Heart right ventricle (tissue), 16 donors: Measurements from ENCODE around the gene MTHFD2L. TPM values are rescaled to one million over a fixed set of nuclear protein-coding genes. Genes with fewer than 3 reads are reported as not detected.
"Not testable (repeated sequence)": the region's sequence is repeated elsewhere in the genome, so short reads cannot be mapped to it uniquely, and the experiment has no call there.

ENCODE experiments used
- ATAC-seq, 8 donors: fragments of 200-7000 bp; cut with Tn5 transposase; one replicate each; pipeline ENCODE4 v1.9.1; 2020; ENCODE audit warnings: mild to moderate bottlenecking in 8 of 8, moderate library complexity in 8 of 8, moderate number of reproducible peaks in 1 of 8
- DNase-seq, 2 donors: peaks; one replicate each; pipeline ENCODE4 v3.0.0-alpha.2; 2020
- H3K27ac ChIP-seq, 10 donors: fragments of 200-600 bp; sonication (generic) in 2 of 10; one replicate each; pipeline versions ENCODE4 v1.5.0 to v1.8.0; 2020 to 2022; ENCODE audit warnings: mild to moderate bottlenecking in 3 of 10
- H3K27me3 ChIP-seq, 7 donors: fragments of 200-600 bp; one replicate each; pipeline ENCODE4 v1.8.0; 2021 to 2022; ENCODE audit warnings: mild to moderate bottlenecking in 2 of 7
- H3K36me3 ChIP-seq, 9 donors: fragments of 200-600 bp; sonication (generic) in 1 of 9; one replicate each; pipeline versions ENCODE4 v1.5.0 to v1.8.0; 2020 to 2022; ENCODE audit warnings: mild to moderate bottlenecking in 2 of 9
- H3K4me1 ChIP-seq, 9 donors: fragments of 200-600 bp; sonication (generic) in 1 of 9; one replicate each; pipeline versions ENCODE4 v1.5.0 to v1.8.0; 2020 to 2022; ENCODE audit warnings: mild to moderate bottlenecking in 4 of 9
- H3K4me3 ChIP-seq, 10 donors: fragments of 200-600 bp; sonication (generic) in 2 of 10; one replicate each; pipeline versions ENCODE4 v1.5.0 to v1.8.0; 2020 to 2022; ENCODE audit warnings: mild to moderate bottlenecking in 7 of 10, moderate library complexity in 2 of 10
- H3K9me3 ChIP-seq, 11 donors: fragments of 200-600 bp in 10 of 11; sonication (generic) in 2 of 11; one replicate each; pipeline versions ENCODE4 v1.5.0 to v1.8.0; 2013 to 2022; ENCODE audit warnings: mild to moderate bottlenecking in 2 of 11, control low read depth in 1 of 11, moderate library complexity in 1 of 11
- WGBS, 2 donors: extraction: QIAGEN DNeasy Blood & Tissue Kit; methylation state at CpG; one replicate each; pipeline ENCODE4 v1.1.7; 2013; ENCODE audit warnings: inconsistent platforms in 1 of 2; 5-methylcytosine and 5-hydroxymethylcytosine counted together
- intact Hi-C, 10 donors: fragments of 100-400 bp; cut with DNase I; formaldehyde crosslinking; loops; one replicate each; pipeline versions ENCODE4 v1.11.1 to v1.14.2; 2022
- polyA plus RNA-seq, 2 donors: library from polyadenylated mRNA; stranded (reverse); fragments of 200-250 nt; gene quantifications; one replicate each; pipeline ENCODE4 v1.2.3, GENCODE V29; 2013
- total RNA-seq, 10 donors: library from RNA; stranded (reverse); fragmentation: NEBNext Ultra II Directional in 3 of 10; extraction: Animal tissue kit (Norgen Biotek cat#: 25700) in 3 of 10; gene quantifications; one replicate each; pipeline versions ENCODE4 v1.2.1 to v1.2.4, GENCODE V29; 2021 to 2023
- TF ChIP-seq, protein P1 (sequence below), 9 donors: fragments of 200-600 bp; sonication (generic) in 2 of 9; IDR thresholded peaks; one replicate each; pipeline versions ENCODE4 v1.5.0 to v1.8.0; 2021 to 2022; ENCODE audit warnings: antibody characterized with exemption in 9 of 9, mild to moderate bottlenecking in 5 of 9, moderate library complexity in 1 of 9
- donor health status: Arrhythmogenic right ventricular cardiomyopathy.
- donor health status: ischemic (EF 13 %, LVEDD 7.1; RV severe dilation, severe dysfunction).
- donor health status: healthy with polysubstance abuse.
- donor health status: DM: no; HTN: yes; CAD: no.
- donor health status: DM: no; HTN: no; CAD: no.
- donor health status: ischemic (EF 25% LVEDD 6.9; RV normal size, moderate dysfunction).
- donor health status: ischemic (EF 25% LVEDD 5.7; RV mildly dilated, moderate dysfunction).
- donor health status: healthy.
- donor health status: DM: yes; HTN: yes; CAD: no.
- donor health status: Ischemic cardiomyopathy.
- donor health status: ischemic (EF 35%, LVEDD 5.7; RV mildly dilated, moderate dysfunction).
- donor health status: nonischemic (EF 11% LVEDD 7.7; RV severe dilation, severe dysfunction).
- donor health status: DM: yes; HTN: yes; CAD: no.
- donor health status: PGD.
- donor health status: ischemic (EF 29% LVEDD 5.4; RV normal size, mild dysfunction).
- donor health status: nonischemic (EF 23%, LVEDD 6.1; RV moderate dilation, normal function).

MTHFD2L gene
- total and polyA plus RNA-seq, 12 donors = 5.7 to 19.3 (median 11.8) TPM

DNA sequence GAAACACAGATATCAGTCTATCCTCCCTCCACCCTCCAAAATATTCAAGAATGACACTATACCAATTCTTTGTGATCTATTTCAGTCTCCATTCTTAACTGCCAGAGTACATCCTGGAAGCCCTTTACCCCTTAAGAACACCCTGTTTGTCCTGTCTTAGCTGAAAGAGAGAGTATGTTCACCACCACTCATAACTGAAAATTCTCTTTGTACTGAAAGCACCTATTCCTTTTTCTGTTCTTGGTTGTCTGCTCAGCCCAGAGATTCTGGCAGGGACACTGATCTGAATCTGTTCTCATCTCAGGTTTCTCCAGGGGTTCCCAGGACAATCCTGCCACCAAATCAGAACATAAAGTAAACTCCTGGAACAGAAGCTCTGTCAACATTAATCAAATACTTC lies 181.6 kb downstream of the MTHFD2L start:
- peak overlapping the region in 1 of 10 donors; percentile 74 for H3K27ac ChIP-seq
- no peak overlapping the region for H3K4me3 ChIP-seq
- no peaks in the 10 kb centered on the region for H3K27me3 ChIP-seq
- H3K9me3 ChIP-seq = peaks cover 0 to 24% (median 6%) of the 10 kb centered on the region in 11 donors
- ATAC-seq (no peak), DNase-seq (no peak)
- TF ChIP-seq, protein P1, sequence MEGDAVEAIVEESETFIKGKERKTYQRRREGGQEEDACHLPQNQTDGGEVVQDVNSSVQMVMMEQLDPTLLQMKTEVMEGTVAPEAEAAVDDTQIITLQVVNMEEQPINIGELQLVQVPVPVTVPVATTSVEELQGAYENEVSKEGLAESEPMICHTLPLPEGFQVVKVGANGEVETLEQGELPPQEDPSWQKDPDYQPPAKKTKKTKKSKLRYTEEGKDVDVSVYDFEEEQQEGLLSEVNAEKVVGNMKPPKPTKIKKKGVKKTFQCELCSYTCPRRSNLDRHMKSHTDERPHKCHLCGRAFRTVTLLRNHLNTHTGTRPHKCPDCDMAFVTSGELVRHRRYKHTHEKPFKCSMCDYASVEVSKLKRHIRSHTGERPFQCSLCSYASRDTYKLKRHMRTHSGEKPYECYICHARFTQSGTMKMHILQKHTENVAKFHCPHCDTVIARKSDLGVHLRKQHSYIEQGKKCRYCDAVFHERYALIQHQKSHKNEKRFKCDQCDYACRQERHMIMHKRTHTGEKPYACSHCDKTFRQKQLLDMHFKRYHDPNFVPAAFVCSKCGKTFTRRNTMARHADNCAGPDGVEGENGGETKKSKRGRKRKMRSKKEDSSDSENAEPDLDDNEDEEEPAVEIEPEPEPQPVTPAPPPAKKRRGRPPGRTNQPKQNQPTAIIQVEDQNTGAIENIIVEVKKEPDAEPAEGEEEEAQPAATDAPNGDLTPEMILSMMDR (IDR thresholded peaks at IDR 0.05) = no peak
- H3K36me3 ChIP-seq = no peaks in the 10 kb centered on the region
- intact Hi-C loops = no loop called here
- H3K4me1 ChIP-seq = peaks cover 0 to 8% (median 0%) of the 10 kb centered on the region in 9 donors

DNA sequence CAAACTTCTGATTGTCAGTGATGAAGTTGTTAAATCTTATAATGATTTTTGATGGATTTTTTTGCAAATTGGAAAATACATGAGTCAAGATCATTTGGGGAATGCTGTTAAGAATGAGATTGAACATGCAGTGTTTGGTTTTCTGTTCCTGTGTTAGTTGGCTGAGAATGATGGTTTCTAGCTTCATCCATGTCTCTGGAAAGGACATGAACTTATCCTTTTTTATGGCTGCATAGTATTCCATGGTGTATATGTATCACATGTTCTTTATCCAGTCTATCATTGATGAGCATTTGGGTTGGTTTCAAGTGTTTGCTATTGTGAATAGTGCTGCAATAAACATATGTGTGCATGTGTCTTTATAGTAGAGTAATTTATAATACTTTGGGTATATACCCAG lies 182.5 kb downstream of the MTHFD2L start:
- H3K4me1 ChIP-seq, H3K27me3 ChIP-seq, H3K4me3 ChIP-seq, intact Hi-C loops, H3K36me3 ChIP-seq, H3K27ac ChIP-seq, ATAC-seq, DNase-seq: not testable (repeated sequence)
- peaks cover 0 to 30% (median 9%) of the 10 kb centered on the region in 11 donors for H3K9me3 ChIP-seq

DNA sequence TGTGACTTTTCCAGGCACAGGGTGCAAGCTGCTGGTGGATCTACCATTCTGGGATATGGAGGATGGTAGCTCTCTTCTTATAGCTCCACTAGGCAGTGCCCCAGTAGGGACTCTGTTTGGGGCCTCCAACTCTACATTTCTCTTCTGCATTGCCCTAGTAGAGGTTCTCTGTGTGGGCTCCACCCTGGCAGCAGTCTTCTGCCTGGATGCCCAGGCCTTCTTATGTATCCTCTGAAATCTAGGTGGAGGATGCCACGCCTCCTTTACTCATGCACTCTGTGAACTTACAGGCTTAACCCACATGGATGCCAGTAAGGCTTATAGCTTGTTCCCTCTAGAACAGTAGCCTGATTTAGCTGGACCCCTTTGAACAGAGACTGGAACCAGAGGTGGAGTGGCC lies 186.1 kb downstream of the MTHFD2L start:
- H3K36me3 ChIP-seq = no peaks in the 10 kb centered on the region
- H3K4me1 ChIP-seq = peaks cover 0 to 8% (median 0%) of the 10 kb centered on the region in 9 donors
- no peak overlapping the region for H3K4me3 ChIP-seq
- TF ChIP-seq, protein P1 (IDR thresholded peaks at IDR 0.05) = no peak
- peaks cover 0 to 30% (median 9%) of the 10 kb centered on the region in 11 donors for H3K9me3 ChIP-seq
- no peaks in the 10 kb centered on the region for H3K27me3 ChIP-seq
- DNase-seq = no peak
- intact Hi-C loops = no loop called here
- no peak overlapping the region for H3K27ac ChIP-seq
- ATAC-seq = no peak
- WGBS, 2 donors = 40 to 79% methylated on average over 1 of the region's 1 CpG

Other genes starting within 250 kb of the MTHFD2L start
- under 1 TPM in 1 of 10 donors, not detected in 9; 0.76 TPM for gene PF4, start 176.1 kb upstream of the MTHFD2L start, total RNA-seq
- gene PF4, start 176.1 kb upstream of the MTHFD2L start, polyA plus RNA-seq = under 1 TPM in 1 of 2 donors, not detected in 1; 0.61 TPM
- 1 to 10 TPM in 2 of 10 donors, under 1 TPM in 5, not detected in 3; 0.42 to 1.5 (median 0.50) TPM for gene PPBP, start 169.9 kb upstream of the MTHFD2L start, total RNA-seq
- gene PPBP, start 169.9 kb upstream of the MTHFD2L start, polyA plus RNA-seq = under 1 TPM in 1 of 2 donors, not detected in 1; 0.58 TPM
- gene CXCL5, start 159.4 kb upstream of the MTHFD2L start, total RNA-seq = under 1 TPM in 3 of 10 donors, not detected in 7; 0.15 to 0.25 (median 0.18) TPM
- under 1 TPM; 0.07 to 0.09 TPM for gene CXCL5, start 159.4 kb upstream of the MTHFD2L start, polyA plus RNA-seq
- gene CXCL3, start 119.4 kb upstream of the MTHFD2L start, total RNA-seq = 1 to 10 TPM in 5 of 10 donors, under 1 TPM in 4, not detected in 1; 0.24 to 5.1 (median 1.4) TPM
- gene CXCL3, start 119.4 kb upstream of the MTHFD2L start, polyA plus RNA-seq = 1 to 10 TPM; 1.1 to 1.9 TPM
- gene CXCL2, start 58.9 kb upstream of the MTHFD2L start, total RNA-seq = 10 to 100 TPM in 7 of 10 donors, 1 to 10 TPM in 3; 8.1 to 37.2 (median 13.4) TPM
- 10 to 100 TPM in 1 of 2 donors, 1 to 10 TPM in 1; 7.7 to 28.5 TPM for gene CXCL2, start 58.9 kb upstream of the MTHFD2L start, polyA plus RNA-seq
- gene EPGN, start 150.4 kb downstream of the MTHFD2L start, total RNA-seq = 1 to 10 TPM in 1 of 10 donors, under 1 TPM in 1, not detected in 8; 0.66 to 8.4 TPM
- under 1 TPM in 1 of 2 donors, not detected in 1; 0.03 TPM for gene EPGN, start 150.4 kb downstream of the MTHFD2L start, polyA plus RNA-seq
- 1 to 10 TPM in 1 of 10 donors, under 1 TPM in 7, not detected in 2; 0.06 to 4.0 (median 0.21) TPM for gene EREG, start 207.0 kb downstream of the MTHFD2L start, total RNA-seq
- gene EREG, start 207.0 kb downstream of the MTHFD2L start, polyA plus RNA-seq = under 1 TPM; 0.07 to 0.20 TPM